GM23338 (cell line): ENCODE data around the gene IL22RA2. TPM values are rescaled to one million over a fixed set of nuclear protein-coding genes. Genes with fewer than 3 reads are reported as not detected.

Source experiments
- ATAC-seq: fragments of 200-7000 bp; cut with Tn5 transposase; 3 replicates; pipeline ENCODE4 v1.9.1; 2020
- DNase-seq: peaks from one replicate; pipeline ENCODE4 v3.0.0-alpha.2; 2015; ENCODE audit warnings: low spot score
- H2AFZ ChIP-seq: fragments of 200-600 bp; sonication (generic); 2 replicates; pipeline ENCODE4 v1.8.0; 2016; ENCODE audit warnings: antibody characterized with exemption, mild to moderate bottlenecking, moderate library complexity
- H3F3A ChIP-seq: fragments of 200-600 bp; sonication (generic); replicated peaks from 2 replicates; pipeline ENCODE4 v1.8.0; 2017; ENCODE audit warnings: antibody characterized with exemption, mixed run types, low read depth
- H3K27ac ChIP-seq: fragments of 200-600 bp; sonication (generic); 2 replicates; pipeline ENCODE4 v1.6.1; 2016; ENCODE audit warnings: low read depth
- H3K27me3 ChIP-seq: fragments of 200-600 bp; sonication (generic); 2 replicates; pipeline ENCODE4 v1.8.0; 2016; ENCODE audit warnings: mild to moderate bottlenecking, mixed run types, moderate library complexity; ENCODE audit not compliant: insufficient read depth
- H3K36me3 ChIP-seq: fragments of 200-600 bp; sonication (generic); 2 replicates; pipeline ENCODE4 v1.8.0; 2016; ENCODE audit warnings: mild to moderate bottlenecking; ENCODE audit not compliant: insufficient read depth
- H3K4me1 ChIP-seq: fragments of 200-600 bp; sonication (generic); 2 replicates; pipeline ENCODE4 v1.8.0; 2016; ENCODE audit warnings: mild to moderate bottlenecking, moderate library complexity; ENCODE audit not compliant: insufficient read depth
- H3K4me2 ChIP-seq: fragments of 200-600 bp; sonication (generic); 2 replicates; pipeline ENCODE4 v1.7.1; 2017; ENCODE audit warnings: mixed run types
- H3K4me3 ChIP-seq: fragments of 200-600 bp; sonication (generic); 2 replicates; pipeline ENCODE4 v1.6.1; 2016; ENCODE audit warnings: mixed run types
- H3K79me2 ChIP-seq: fragments of 200-600 bp; sonication (generic); replicated peaks from 2 replicates; pipeline ENCODE4 v1.8.0; 2017; ENCODE audit warnings: mild to moderate bottlenecking; ENCODE audit not compliant: insufficient read depth
- H3K9me2 ChIP-seq: fragments of 200-600 bp; sonication (generic); 2 replicates; pipeline ENCODE4 v1.8.0; 2017; ENCODE audit not compliant: insufficient read depth
- H4K20me1 ChIP-seq: fragments of 200-600 bp; sonication (generic); replicated peaks from 2 replicates; pipeline ENCODE4 v1.8.0; 2017; ENCODE audit warnings: mild to moderate bottlenecking; ENCODE audit not compliant: insufficient read depth
- H3K27ac Mint-ChIP-seq: 2 replicates; pipeline ENCODE4 v1.8.0; 2020; ENCODE audit warnings: inconsistent platforms, mild to moderate bottlenecking, moderate library complexity, mixed read lengths
- H3K27me3 Mint-ChIP-seq: 3 replicates; pipeline ENCODE4 v1.8.0; 2022; ENCODE audit warnings: low read depth, mild to moderate bottlenecking, moderate library complexity, mixed read lengths, inconsistent platforms; ENCODE audit not compliant: insufficient read depth, poor library complexity
- H3K36me3 Mint-ChIP-seq: 3 replicates; pipeline ENCODE4 v1.8.0; 2021; ENCODE audit warnings: low read depth, mild to moderate bottlenecking, inconsistent platforms, moderate library complexity, mixed read lengths
- H3K4me1 Mint-ChIP-seq: 3 replicates; pipeline ENCODE4 v1.8.0; 2020; ENCODE audit warnings: mild to moderate bottlenecking, inconsistent platforms, mixed read lengths
- H3K4me3 Mint-ChIP-seq: 3 replicates; pipeline ENCODE4 v1.8.0; 2021; ENCODE audit warnings: moderate library complexity, mild to moderate bottlenecking, inconsistent platforms, mixed read lengths
- H3K9me3 Mint-ChIP-seq: 3 replicates; pipeline ENCODE4 v1.8.0; 2020; ENCODE audit warnings: moderate library complexity, mild to moderate bottlenecking, inconsistent platforms, mixed read lengths
- POLR2AphosphoS5 ChIP-seq: IDR thresholded peaks from 2 replicates; pipeline ENCODE4 v1.6.1; 2016; ENCODE audit warnings: antibody characterized with exemption, low read depth
- REST ChIP-seq: IDR thresholded peaks from one replicate; pipeline ENCODE4 v1.6.1; 2018; ENCODE audit warnings: antibody characterized with exemption; ENCODE audit not compliant: unreplicated experiment
- ZNF331 ChIP-seq: fragments of 250-450 bp; sonication (Bioruptor Pico); IDR thresholded peaks from 2 replicates; pipeline ENCODE4 v1.5.0; 2020; ENCODE audit warnings: low read depth, mild to moderate bottlenecking, moderate library complexity
- ZNF462 ChIP-seq: fragments of 250-450 bp; sonication (Bioruptor Pico); IDR thresholded peaks from 2 replicates; pipeline ENCODE4 v1.5.0; 2020; ENCODE audit warnings: mild to moderate bottlenecking, moderate library complexity
- polyA plus RNA-seq: library from polyadenylated mRNA; unstranded; fragments of >200 nt; fragmentation: Nextera tagmentation; extraction: Ambion mirVana; gene quantifications from 2 replicates; pipeline ENCODE4 v1.2.1, GENCODE V29; 2016
- total RNA-seq: library from RNA; depleted of rRNA; stranded (reverse); fragments of >200 nt; shearing (Covaris generic); gene quantifications from 2 replicates; pipeline ENCODE4 v1.2.3, GENCODE V29; 2014
- TF ChIP-seq, protein P1 (sequence below), 2 experiments: fragments of 200-600 bp in 1 of 2; sonication (generic) in 1 of 2; conservative IDR thresholded peaks; 2 replicates each; pipeline versions ENCODE4 v1.5.1 to v1.6.1; 2016 to 2017; ENCODE audit warnings: antibody characterized with exemption in 2 of 2, low read depth in 2 of 2, mild to moderate bottlenecking in 2 of 2, moderate library complexity in 1 of 2

Gene IL22RA2
- total and polyA plus RNA-seq, 2 experiments from 2014 or later, result not detected

DNA sequence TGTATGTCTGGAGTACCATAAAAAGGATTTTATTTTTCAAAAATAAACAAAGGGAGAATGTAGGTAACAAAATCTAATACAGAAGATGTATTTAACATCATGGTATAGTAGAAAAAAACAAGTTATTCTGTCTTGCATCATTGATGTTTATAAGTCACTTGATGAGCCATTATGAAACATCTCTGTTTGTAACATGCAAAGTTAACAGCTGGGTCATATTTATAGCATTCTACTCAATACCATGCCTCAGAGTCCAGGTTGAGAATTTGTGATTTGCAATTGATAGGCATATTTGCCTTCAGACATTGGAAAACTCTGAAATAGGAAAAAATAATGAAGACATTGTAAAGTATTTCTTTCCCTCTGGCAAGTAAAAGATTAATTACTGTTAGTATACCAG is 76.4 kb downstream of the IL22RA2 start:
- no peak for ATAC-seq
- peaks cover 9% of the 10 kb centered on the region; the same call in 1 of the 2 replicates for H3K4me1 ChIP-seq
- H3K36me3 ChIP-seq, result no peaks in the 10 kb centered on the region
- H3K9me3 Mint-ChIP-seq, result no peaks in the 10 kb centered on the region
- H3F3A ChIP-seq, result no peaks in the 10 kb centered on the region
- no peaks in the 10 kb centered on the region for H3K79me2 ChIP-seq
- no peak overlapping the region for H3K27ac Mint-ChIP-seq
- no peak overlapping the region for H3K27ac ChIP-seq
- peak overlapping the region; percentile 31; the same call in 1 of the 2 replicates for H2AFZ ChIP-seq
- H3K4me2 ChIP-seq, result no peak overlapping the region
- H3K4me3 ChIP-seq, result no peak overlapping the region
- DNase-seq, result no peak
- no peaks in the 10 kb centered on the region for H4K20me1 ChIP-seq
- H3K27me3 Mint-ChIP-seq, result peaks cover 1% of the 10 kb centered on the region
- no peaks in the 10 kb centered on the region for H3K27me3 ChIP-seq
- no peaks in the 10 kb centered on the region; the same call in 2 of the 3 replicates for H3K36me3 Mint-ChIP-seq
- H3K9me2 ChIP-seq, result no peaks in the 10 kb centered on the region
- TF ChIP-seq REST, result no peak
- H3K4me1 Mint-ChIP-seq, result peaks cover 11% of the 10 kb centered on the region; the same call in 2 of the 3 replicates
- no peak overlapping the region for H3K4me3 Mint-ChIP-seq

DNA sequence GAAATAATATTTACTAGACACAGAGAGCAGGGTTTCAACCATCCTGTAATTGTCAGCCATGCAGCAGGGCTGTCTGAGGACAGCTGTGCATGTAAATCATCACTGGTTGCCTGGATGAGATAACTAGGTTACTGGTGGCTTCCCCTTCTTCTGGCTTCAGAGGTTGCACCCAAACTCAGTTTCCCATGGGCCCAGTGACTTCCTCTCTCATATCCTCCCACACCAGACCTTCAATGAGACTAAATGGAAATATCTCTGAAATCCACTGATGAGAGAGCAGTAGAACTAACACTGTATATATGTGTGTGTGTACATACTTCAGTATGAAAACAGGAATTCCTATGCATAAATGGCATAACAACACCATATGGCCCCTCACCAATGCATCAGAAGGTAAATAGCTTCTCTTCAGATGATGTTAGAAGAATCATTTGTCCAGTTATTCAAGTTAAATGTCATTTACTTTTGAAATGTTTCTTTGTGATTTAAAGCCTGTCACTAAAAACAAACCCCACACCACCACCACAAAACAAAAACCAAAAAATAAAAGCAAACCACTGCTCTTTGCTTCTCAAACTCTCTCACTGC is 77.7 kb downstream of the IL22RA2 start:
- no peaks in the 10 kb centered on the region for H3K36me3 ChIP-seq
- Mint-ChIP-seq H3K27ac (no peak overlapping the region), H3K36me3 (no peaks in the 10 kb centered on the region), H3K4me3 (no peak overlapping the region), H3K27me3 (peaks cover 1% of the 10 kb centered on the region), H3K9me3 (no peaks in the 10 kb centered on the region), H3K4me1 (peaks cover 11% of the 10 kb centered on the region; the same call in 2 of the 3 replicates)
- H3K9me2 ChIP-seq, result no peaks in the 10 kb centered on the region
- no peak overlapping the region for H2AFZ ChIP-seq
- no peaks in the 10 kb centered on the region for H3K27me3 ChIP-seq
- TF ChIP-seq ZNF462 (CRISPR knock-in tag) (no peak), POLR2AphosphoS5 (no peak), ZNF331 (CRISPR knock-in tag) (no peak)
- TF ChIP-seq, protein P1, sequence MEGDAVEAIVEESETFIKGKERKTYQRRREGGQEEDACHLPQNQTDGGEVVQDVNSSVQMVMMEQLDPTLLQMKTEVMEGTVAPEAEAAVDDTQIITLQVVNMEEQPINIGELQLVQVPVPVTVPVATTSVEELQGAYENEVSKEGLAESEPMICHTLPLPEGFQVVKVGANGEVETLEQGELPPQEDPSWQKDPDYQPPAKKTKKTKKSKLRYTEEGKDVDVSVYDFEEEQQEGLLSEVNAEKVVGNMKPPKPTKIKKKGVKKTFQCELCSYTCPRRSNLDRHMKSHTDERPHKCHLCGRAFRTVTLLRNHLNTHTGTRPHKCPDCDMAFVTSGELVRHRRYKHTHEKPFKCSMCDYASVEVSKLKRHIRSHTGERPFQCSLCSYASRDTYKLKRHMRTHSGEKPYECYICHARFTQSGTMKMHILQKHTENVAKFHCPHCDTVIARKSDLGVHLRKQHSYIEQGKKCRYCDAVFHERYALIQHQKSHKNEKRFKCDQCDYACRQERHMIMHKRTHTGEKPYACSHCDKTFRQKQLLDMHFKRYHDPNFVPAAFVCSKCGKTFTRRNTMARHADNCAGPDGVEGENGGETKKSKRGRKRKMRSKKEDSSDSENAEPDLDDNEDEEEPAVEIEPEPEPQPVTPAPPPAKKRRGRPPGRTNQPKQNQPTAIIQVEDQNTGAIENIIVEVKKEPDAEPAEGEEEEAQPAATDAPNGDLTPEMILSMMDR (conservative IDR thresholded peaks at IDR 0.05; ENCODE audit: low read depth in 2 of 2), result no peak
- no peak overlapping the region for H3K4me3 ChIP-seq
- peaks cover 9% of the 10 kb centered on the region; the same call in 1 of the 2 replicates for H3K4me1 ChIP-seq
- ATAC-seq (no peak), DNase-seq (no peak)
- no peak overlapping the region for H3K27ac ChIP-seq
- no peaks in the 10 kb centered on the region for H3F3A ChIP-seq
- no peak overlapping the region for H3K4me2 ChIP-seq
- no peaks in the 10 kb centered on the region for H4K20me1 ChIP-seq
- H3K79me2 ChIP-seq, result no peaks in the 10 kb centered on the region
